Measurements from ENCODE around the gene VPS52.
A peak's percentile ranks its signal among the peaks of the same experiment; 100 is the strongest.

VPS52 gene

GRCh38 chr6:33271468-33272274, at the start of gene VPS52, which contains the start of gene RPS18:
TSS of gene VPS52 (minus strand) at chr6:33271876. CDS start at chr6:33271675, 201 bp downstream.
TSS of gene RPS18 (plus strand) at chr6:33272075. CDS start at chr6:33272120, 45 bp downstream.
- DNase-seq (ENCODE audit: low read depth) = peak; percentile 74

GRCh38 chr6:33321227-33321626, 49.6 kb upstream of the VPS52 start:
- no peak for DNase-seq (ENCODE audit: low read depth)

GRCh38 chr6:33320315-33321181, 48.9 kb upstream of the VPS52 start:
- DNase-seq (ENCODE audit: low read depth) = no peak

GRCh38 chr6:33319939-33320314, 48.3 kb upstream of the VPS52 start:
- no peak for DNase-seq (ENCODE audit: low read depth)

- no peak for DNase-seq (ENCODE audit: low read depth)
Measured at GRCh38 chr6:33318426-33319073, 46.9 kb upstream of the VPS52 start.

- DNase-seq (ENCODE audit: low read depth) = peak; percentile 90
Measured at GRCh38 chr6:33317669-33318425, 46.2 kb upstream of the VPS52 start, which contains the start of gene ZBTB22. TSS of gene ZBTB22 (minus strand) at chr6:33317744. CDS start at chr6:33316916, 828 bp downstream.

- DNase-seq (ENCODE audit: low read depth) = no peak
Measured at GRCh38 chr6:33317419-33317668, 45.7 kb upstream of the VPS52 start.

- DNase-seq (ENCODE audit: low read depth) = no peak
Measured at GRCh38 chr6:33316603-33317418, 45.1 kb upstream of the VPS52 start.

GRCh38 chr6:33315793-33316602, 44.3 kb upstream of the VPS52 start:
- DNase-seq (ENCODE audit: low read depth) = no peak

- DNase-seq (ENCODE audit: low read depth) = no peak
Measured at GRCh38 chr6:33314943-33315792, 43.5 kb upstream of the VPS52 start.

- peak; percentile 55 for DNase-seq (ENCODE audit: low read depth)
Measured at GRCh38 chr6:33314515-33314942, 42.9 kb upstream of the VPS52 start.

- DNase-seq (ENCODE audit: low read depth) = peak; percentile 80
Measured at GRCh38 chr6:33313709-33314514, 42.2 kb upstream of the VPS52 start, which contains the start of gene TAPBP. TSS of gene TAPBP (minus strand) at chr6:33314078. CDS start at chr6:33314041, 37 bp downstream.

- no peak for DNase-seq (ENCODE audit: low read depth)
Measured at GRCh38 chr6:33313105-33313708, 41.5 kb upstream of the VPS52 start.

GRCh38 chr6:33312361-33313104, 40.9 kb upstream of the VPS52 start:
- peak; percentile 63 for DNase-seq (ENCODE audit: low read depth)

GRCh38 chr6:33306356-33306755, 34.7 kb upstream of the VPS52 start:
- no peak for DNase-seq (ENCODE audit: low read depth)

- DNase-seq (ENCODE audit: low read depth) = no peak
Measured at GRCh38 chr6:33305052-33305451, 33.4 kb upstream of the VPS52 start.

GRCh38 chr6:33304216-33304615, 32.5 kb upstream of the VPS52 start:
- DNase-seq (ENCODE audit: low read depth) = no peak

All from stimulated activated CD8-positive, alpha-beta memory T cell treated with anti-CD3 and anti-CD28 coated beads, Interleukin-12 subunit alpha, Interleukin-12 subunit beta, amount 100 ng/mL, for 4 hours (primary cell).